K562 (cell line): Measurements from ENCODE around the gene PKLR. TPM values are rescaled to one million over a fixed set of nuclear protein-coding genes. Genes with fewer than 3 reads are reported as not detected.

Experiments
- BHLHE40 ChIP-seq: IDR thresholded peaks from 2 replicates; pipeline ENCODE4 v1.6.1; 2011; ENCODE audit warnings: low read length, improper control_type of control experiment
- CBFA2T3 ChIP-seq: fragments of 450-650 bp; IDR thresholded peaks from 2 replicates; pipeline ENCODE4 v1.6.1; 2017
- CBX1 ChIP-seq: sonication (generic); IDR thresholded peaks from 2 replicates; pipeline ENCODE4 v1.6.1; 2016; ENCODE audit warnings: antibody characterized with exemption, low read depth, mild to moderate bottlenecking
- ELF4 ChIP-seq: fragments of 450-650 bp; formaldehyde crosslinking; IDR thresholded peaks from 2 replicates; pipeline ENCODE4 v1.4.0; 2022; ENCODE audit warnings: missing genetic modification characterization
- EP300 ChIP-seq: IDR thresholded peaks from 2 replicates; pipeline ENCODE4 v1.6.1; 2012; ENCODE audit warnings: low read length, improper control_type of control experiment
- FOXA3 ChIP-seq, 2 experiments: fragments of 450-650 bp in 1 of 2; sonication (generic) in 1 of 2; formaldehyde crosslinking; IDR thresholded peaks in 1 of 2; conservative IDR thresholded peaks in 1 of 2; 2 replicates each; pipeline versions ENCODE4 v1.4.0 to v1.8.0; 2020 to 2022; ENCODE audit warnings: mild to moderate bottlenecking in 2 of 2, missing genetic modification reagents in 1 of 2
- HCFC1 ChIP-seq: IDR thresholded peaks from 2 replicates; pipeline ENCODE4 v1.6.1; 2012; ENCODE audit warnings: low read depth, low read length, improper control_type of control experiment
- HNRNPUL1 ChIP-seq: fragments of 200-400 bp; formaldehyde crosslinking; IDR thresholded peaks from 2 replicates; pipeline ENCODE4 v1.6.1; 2017; ENCODE audit warnings: low read length
- L3MBTL2 ChIP-seq: fragments of 450-650 bp; IDR thresholded peaks from 2 replicates; pipeline ENCODE4 v1.6.1; 2016; ENCODE audit warnings: mild to moderate bottlenecking, moderate library complexity
- NEUROD1 ChIP-seq: fragments of 150-350 bp; IDR thresholded peaks from 2 replicates; pipeline ENCODE4 v1.6.1; 2014; ENCODE audit warnings: borderline replicate concordance, low read length, low read depth; ENCODE audit not compliant: partially characterized antibody
- NFE2 ChIP-seq: IDR thresholded peaks from 2 replicates; pipeline ENCODE4 v1.6.1; 2014; ENCODE audit warnings: antibody characterized with exemption, low read depth
- RAD21 ChIP-seq, 2 experiments: fragments of 250-450 bp in 1 of 2; fragments of 450-650 bp in 1 of 2; sonication (Bioruptor Pico) in 1 of 2; formaldehyde crosslinking in 1 of 2; IDR thresholded peaks in 1 of 2; conservative IDR thresholded peaks in 1 of 2; 2 replicates each; pipeline versions ENCODE4 v1.4.0 to v1.8.0; 2020 to 2022; ENCODE audit warnings: mild to moderate bottlenecking in 2 of 2, moderate library complexity in 1 of 2
- RCOR1 ChIP-seq, 2 experiments: IDR thresholded peaks; 2 replicates each; pipeline ENCODE4 v1.6.1; 2012; ENCODE audit warnings: low read depth in 2 of 2, low read length in 2 of 2, borderline replicate concordance in 1 of 2, improper control_type of control experiment in 1 of 2
- TFAM ChIP-seq: fragments of 250-450 bp; sonication (Bioruptor Pico); conservative IDR thresholded peaks from 2 replicates; pipeline ENCODE4 v1.5.0; 2021; ENCODE audit warnings: mild to moderate bottlenecking, moderate library complexity
- ZEB2 ChIP-seq: fragments of 450-650 bp; IDR thresholded peaks from 2 replicates; pipeline ENCODE4 v1.6.1; 2016
- ZNF134 ChIP-seq: fragments of 250-450 bp; sonication (Bioruptor Pico); conservative IDR thresholded peaks from 2 replicates; pipeline ENCODE4 v1.4.0; 2020
- ZSCAN29 ChIP-seq: fragments of 450-650 bp; IDR thresholded peaks from 2 replicates; pipeline ENCODE4 v1.6.1; 2017
- polyA plus RNA-seq, 8 experiments: library from polyadenylated mRNA; depleted of rRNA in 4 of 8; stranded (reverse) in 5 of 8; unstranded in 3 of 8; fragments of >200 nt; fragmentation: Nextera tagmentation in 2 of 8; fragmentation: Illumina TruSeq in 1 of 8; extraction: Ambion mirVana in 2 of 8; extraction: Trizol in 1 of 8; gene quantifications; 2 replicates each; pipeline versions ENCODE4 v1.2.1 to v1.2.3, GENCODE V29; 2011 to 2014; ENCODE audit warnings: inconsistent platforms in 1 of 8, missing spikeins in 1 of 8
- total RNA-seq, 7 experiments: library from RNA; depleted of rRNA in 6 of 7; stranded (reverse); fragments of >200 nt in 6 of 7; fragmentation: Illumina TruSeq in 2 of 7; extraction: Trizol in 2 of 7; gene quantifications; 2 replicates each; pipeline versions ENCODE4 v1.2.1 to v1.2.3, GENCODE V29; 2011 to 2021; ENCODE audit warnings: low replicate concordance in 1 of 7
- TF ChIP-seq, protein P1 (sequence below): fragments of 450-650 bp; IDR thresholded peaks from 2 replicates; pipeline ENCODE4 v1.6.1; 2018; ENCODE audit not compliant: partially characterized antibody
- TF ChIP-seq, protein P2 (sequence below): fragments of 250-450 bp; sonication (Bioruptor Pico); IDR thresholded peaks from 2 replicates; pipeline ENCODE4 v1.5.1; 2021; ENCODE audit warnings: mild to moderate bottlenecking
- TF ChIP-seq, protein P3 (sequence below): fragments of 450-650 bp; IDR thresholded peaks from 2 replicates; pipeline ENCODE4 v1.6.1; 2016; ENCODE audit warnings: antibody characterized with exemption
- TF ChIP-seq, protein P4 (sequence below): fragments of 450-650 bp; formaldehyde crosslinking; IDR thresholded peaks from 2 replicates; pipeline ENCODE4 v1.4.0; 2020; ENCODE audit warnings: mild to moderate bottlenecking, moderate library complexity

PKLR gene
- total and polyA plus RNA-seq, 9 of the 15 experiments (the other 6 are each of a cell fraction or from before 2014, with no cell fraction given) = 10.7 to 78.4 (median 38.2) TPM

DNA sequence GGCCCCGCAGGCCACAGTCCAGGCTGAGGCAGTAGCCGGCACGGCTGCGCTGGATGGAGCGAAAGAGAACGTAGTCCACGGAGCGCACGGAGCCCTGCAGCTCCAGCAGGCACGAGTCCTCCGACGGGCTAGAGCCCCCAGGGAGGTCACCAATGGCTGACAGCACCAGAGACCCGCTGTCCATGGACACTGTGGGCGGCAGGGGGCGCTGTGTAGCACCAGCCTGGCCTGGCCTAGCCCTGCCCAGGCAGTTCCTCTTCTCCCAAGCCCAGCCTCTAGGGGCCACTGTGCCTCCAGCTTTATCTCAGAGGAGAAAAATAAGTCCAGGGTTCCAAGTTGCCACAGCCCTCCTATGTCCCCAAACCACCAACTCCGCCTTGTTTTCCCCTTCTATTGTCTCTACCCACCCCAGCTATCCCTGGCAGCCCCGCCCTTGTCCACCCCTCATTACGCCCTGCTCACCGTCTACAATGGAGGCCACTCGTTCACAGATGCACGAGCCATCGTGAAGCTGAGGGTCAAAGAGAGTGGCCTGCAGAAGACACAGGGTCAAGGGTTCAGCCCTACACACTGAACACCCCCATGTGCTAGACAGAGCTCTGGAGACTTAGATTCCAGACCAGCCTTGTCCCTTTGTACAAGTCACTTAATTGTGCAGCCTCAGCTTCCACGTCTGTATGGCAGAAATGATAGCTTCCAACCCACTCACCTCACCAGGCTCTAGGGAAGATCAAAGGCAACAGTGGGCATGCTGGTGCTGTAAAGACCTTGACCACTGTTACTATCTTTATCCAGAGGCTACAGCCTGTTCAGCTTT, 50.4 kb downstream of the PKLR start (continued):
- TF ChIP-seq, protein P1, sequence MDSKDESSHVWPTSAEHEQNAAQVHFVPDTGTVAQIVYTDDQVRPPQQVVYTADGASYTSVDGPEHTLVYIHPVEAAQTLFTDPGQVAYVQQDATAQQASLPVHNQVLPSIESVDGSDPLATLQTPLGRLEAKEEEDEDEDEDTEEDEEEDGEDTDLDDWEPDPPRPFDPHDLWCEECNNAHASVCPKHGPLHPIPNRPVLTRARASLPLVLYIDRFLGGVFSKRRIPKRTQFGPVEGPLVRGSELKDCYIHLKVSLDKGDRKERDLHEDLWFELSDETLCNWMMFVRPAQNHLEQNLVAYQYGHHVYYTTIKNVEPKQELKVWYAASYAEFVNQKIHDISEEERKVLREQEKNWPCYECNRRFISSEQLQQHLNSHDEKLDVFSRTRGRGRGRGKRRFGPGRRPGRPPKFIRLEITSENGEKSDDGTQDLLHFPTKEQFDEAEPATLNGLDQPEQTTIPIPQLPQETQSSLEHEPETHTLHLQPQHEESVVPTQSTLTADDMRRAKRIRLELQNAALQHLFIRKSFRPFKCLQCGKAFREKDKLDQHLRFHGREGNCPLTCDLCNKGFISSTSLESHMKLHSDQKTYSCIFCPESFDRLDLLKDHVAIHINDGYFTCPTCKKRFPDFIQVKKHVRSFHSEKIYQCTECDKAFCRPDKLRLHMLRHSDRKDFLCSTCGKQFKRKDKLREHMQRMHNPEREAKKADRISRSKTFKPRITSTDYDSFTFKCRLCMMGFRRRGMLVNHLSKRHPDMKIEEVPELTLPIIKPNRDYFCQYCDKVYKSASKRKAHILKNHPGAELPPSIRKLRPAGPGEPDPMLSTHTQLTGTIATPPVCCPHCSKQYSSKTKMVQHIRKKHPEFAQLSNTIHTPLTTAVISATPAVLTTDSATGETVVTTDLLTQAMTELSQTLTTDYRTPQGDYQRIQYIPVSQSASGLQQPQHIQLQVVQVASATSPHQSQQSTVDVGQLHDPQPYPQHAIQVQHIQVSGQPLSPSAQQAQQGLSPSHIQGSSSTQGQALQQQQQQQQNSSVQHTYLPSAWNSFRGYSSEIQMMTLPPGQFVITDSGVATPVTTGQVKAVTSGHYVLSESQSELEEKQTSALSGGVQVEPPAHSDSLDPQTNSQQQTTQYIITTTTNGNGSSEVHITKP = no peak
- no peak for TF ChIP-seq FOXA3 (CRISPR knock-in tag; conservative IDR thresholded peaks at IDR 0.05 in 1 of 2, IDR thresholded peaks at IDR 0.05 in 1 of 2)
- TF ChIP-seq, protein P2, sequence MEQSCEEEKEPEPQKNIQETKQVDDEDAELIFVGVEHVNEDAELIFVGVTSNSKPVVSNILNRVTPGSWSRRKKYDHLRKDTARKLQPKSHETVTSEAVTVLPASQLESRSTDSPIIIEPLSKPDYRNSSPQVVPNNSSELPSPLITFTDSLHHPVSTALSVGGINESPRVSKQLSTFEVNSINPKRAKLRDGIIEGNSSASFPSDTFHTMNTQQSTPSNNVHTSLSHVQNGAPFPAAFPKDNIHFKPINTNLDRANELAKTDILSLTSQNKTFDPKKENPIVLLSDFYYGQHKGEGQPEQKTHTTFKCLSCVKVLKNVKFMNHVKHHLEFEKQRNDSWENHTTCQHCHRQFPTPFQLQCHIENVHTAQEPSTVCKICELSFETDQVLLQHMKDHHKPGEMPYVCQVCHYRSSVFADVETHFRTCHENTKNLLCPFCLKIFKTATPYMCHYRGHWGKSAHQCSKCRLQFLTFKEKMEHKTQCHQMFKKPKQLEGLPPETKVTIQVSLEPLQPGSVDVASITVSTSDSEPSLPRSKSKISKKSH (CRISPR knock-in tag) = no peak
- no peak for TF ChIP-seq HNRNPUL1
- peak; percentile 36; the same call in 1 of the 2 replicates for TF ChIP-seq L3MBTL2
- peak; percentile 93 to 97 for TF ChIP-seq RAD21 (CRISPR knock-in tag; conservative IDR thresholded peaks at IDR 0.05 in 1 of 2, IDR thresholded peaks at IDR 0.05 in 1 of 2)
- peak in 1 of 2 experiments; percentile 72; a peak in 1 of 4 replicates for TF ChIP-seq RCOR1 (IDR thresholded peaks at IDR 0.05; ENCODE audit: borderline replicate concordance in 1 of 2, low read depth in 2 of 2, low read length in 2 of 2)
- no peak for TF ChIP-seq ZSCAN29
- TF ChIP-seq NEUROD1 = peak; percentile 49
- no peak for TF ChIP-seq CBX1
- peak; percentile 42; the same call in 1 of the 2 replicates for TF ChIP-seq EP300
- TF ChIP-seq, protein P3, sequence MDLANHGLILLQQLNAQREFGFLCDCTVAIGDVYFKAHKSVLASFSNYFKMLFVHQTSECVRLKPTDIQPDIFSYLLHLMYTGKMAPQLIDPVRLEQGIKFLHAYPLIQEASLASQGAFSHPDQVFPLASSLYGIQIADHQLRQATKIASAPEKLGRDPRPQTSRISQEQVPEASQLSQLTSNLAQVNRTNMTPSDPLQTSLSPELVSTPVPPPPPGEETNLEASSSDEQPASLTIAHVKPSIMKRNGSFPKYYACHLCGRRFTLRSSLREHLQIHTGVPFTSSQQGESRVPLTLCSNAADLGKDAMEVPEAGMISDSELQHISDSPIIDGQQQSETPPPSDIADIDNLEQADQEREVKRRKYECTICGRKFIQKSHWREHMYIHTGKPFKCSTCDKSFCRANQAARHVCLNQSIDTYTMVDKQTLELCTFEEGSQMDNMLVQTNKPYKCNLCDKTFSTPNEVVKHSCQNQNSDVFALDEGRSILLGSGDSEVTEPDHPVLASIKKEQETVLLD = peak; percentile 14; the same call in 1 of the 2 replicates
- TF ChIP-seq ZEB2 = no peak
- no peak for TF ChIP-seq ELF4 (CRISPR knock-in tag)
- no peak for TF ChIP-seq NFE2
- TF ChIP-seq CBFA2T3 = no peak
- peak; percentile 44 for TF ChIP-seq BHLHE40
- no peak for TF ChIP-seq ZNF134 (CRISPR knock-in tag)
- TF ChIP-seq, protein P4, sequence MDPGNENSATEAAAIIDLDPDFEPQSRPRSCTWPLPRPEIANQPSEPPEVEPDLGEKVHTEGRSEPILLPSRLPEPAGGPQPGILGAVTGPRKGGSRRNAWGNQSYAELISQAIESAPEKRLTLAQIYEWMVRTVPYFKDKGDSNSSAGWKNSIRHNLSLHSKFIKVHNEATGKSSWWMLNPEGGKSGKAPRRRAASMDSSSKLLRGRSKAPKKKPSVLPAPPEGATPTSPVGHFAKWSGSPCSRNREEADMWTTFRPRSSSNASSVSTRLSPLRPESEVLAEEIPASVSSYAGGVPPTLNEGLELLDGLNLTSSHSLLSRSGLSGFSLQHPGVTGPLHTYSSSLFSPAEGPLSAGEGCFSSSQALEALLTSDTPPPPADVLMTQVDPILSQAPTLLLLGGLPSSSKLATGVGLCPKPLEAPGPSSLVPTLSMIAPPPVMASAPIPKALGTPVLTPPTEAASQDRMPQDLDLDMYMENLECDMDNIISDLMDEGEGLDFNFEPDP = no peak
- peak; percentile 63 for TF ChIP-seq HCFC1
- TF ChIP-seq TFAM (CRISPR knock-in tag) = no peak
